GM06990 (cell line): ENCODE measurements around the gene SORBS2.

Source experiments
- DNase-seq: peaks from one replicate; pipeline ENCODE4 v3.0.0-alpha.2; 2011; ENCODE audit not compliant: insufficient read length; ENCODE audit errors: extremely low read depth
- H3K27me3 ChIP-seq: replicated peaks from 2 replicates; pipeline ENCODE4 v1.6.0; 2011; ENCODE audit warnings: low read length; ENCODE audit not compliant: control insufficient read depth, insufficient read depth
- H3K36me3 ChIP-seq: 2 replicates; pipeline ENCODE4 v1.5.1; 2011; ENCODE audit warnings: low read length; ENCODE audit not compliant: control insufficient read depth, insufficient read depth
- H3K4me3 ChIP-seq: replicated peaks from 2 replicates; pipeline ENCODE4 v1.5.1; 2011; ENCODE audit warnings: low read depth, mild to moderate bottlenecking, control low read depth, low read length
- TF ChIP-seq, protein P1 (sequence below): IDR thresholded peaks from 2 replicates; pipeline ENCODE4 v1.5.1; 2011; ENCODE audit warnings: low read length, control low read depth, mild to moderate bottlenecking, inconsistent platforms; ENCODE audit not compliant: insufficient read depth, poor library complexity, severe bottlenecking

SORBS2 gene

DNA sequence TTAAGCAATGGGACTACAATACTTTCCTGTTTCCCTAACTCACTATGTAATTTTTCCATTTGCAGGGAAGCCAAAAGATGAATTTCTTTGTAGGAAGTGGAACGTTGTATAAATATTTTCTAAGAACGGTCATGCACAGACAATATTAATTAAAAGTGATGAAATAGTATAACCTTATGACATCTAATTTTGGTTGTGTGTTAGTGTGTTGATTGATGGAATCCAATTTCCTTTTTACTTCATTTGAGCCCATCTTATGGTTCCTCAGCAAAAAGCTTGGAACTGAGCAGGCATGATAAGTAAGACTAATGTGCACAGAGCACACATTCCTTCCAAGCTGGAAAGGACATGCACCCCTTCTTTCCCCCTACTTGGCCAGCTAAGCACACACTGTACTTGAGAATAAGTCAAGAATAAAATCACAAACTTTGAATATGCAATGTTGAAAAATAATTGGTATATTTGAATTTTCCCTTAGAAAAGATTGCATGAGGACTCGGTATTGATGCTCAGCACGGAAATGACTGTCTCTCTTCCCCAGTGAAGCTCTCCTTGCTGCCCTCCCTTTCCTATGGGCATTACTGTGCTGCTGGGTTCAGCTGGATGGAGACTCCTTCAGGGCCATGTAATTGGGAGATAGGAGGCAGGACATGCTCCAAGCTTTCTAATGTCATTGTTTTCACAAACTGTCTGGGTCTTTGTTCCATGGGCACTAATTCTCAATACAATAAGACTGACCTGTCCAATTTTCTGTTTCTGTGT is 257.4 kb downstream of the SORBS2 start:
- Histone ChIP-seq H3K4me3 (no peak overlapping the region), H3K36me3 (no peaks in the 10 kb centered on the region), H3K27me3 (no peaks in the 10 kb centered on the region; the same call in none of the 2 replicates)
- TF ChIP-seq, protein P1, sequence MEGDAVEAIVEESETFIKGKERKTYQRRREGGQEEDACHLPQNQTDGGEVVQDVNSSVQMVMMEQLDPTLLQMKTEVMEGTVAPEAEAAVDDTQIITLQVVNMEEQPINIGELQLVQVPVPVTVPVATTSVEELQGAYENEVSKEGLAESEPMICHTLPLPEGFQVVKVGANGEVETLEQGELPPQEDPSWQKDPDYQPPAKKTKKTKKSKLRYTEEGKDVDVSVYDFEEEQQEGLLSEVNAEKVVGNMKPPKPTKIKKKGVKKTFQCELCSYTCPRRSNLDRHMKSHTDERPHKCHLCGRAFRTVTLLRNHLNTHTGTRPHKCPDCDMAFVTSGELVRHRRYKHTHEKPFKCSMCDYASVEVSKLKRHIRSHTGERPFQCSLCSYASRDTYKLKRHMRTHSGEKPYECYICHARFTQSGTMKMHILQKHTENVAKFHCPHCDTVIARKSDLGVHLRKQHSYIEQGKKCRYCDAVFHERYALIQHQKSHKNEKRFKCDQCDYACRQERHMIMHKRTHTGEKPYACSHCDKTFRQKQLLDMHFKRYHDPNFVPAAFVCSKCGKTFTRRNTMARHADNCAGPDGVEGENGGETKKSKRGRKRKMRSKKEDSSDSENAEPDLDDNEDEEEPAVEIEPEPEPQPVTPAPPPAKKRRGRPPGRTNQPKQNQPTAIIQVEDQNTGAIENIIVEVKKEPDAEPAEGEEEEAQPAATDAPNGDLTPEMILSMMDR = no peak
- no peak for DNase-seq

- TF ChIP-seq, protein P1 = no peak
- no peak for DNase-seq
- Histone ChIP-seq H3K27me3 (no peaks in the 10 kb centered on the region; the same call in none of the 2 replicates), H3K4me3 (no peak overlapping the region), H3K36me3 (no peaks in the 10 kb centered on the region)
These were observed 259.7 kb downstream of the SORBS2 start for GRCh38 chr4:185552254-185552653.

GRCh38 chr4:185550933-185551332 is 261.1 kb downstream of the SORBS2 start:
- Histone ChIP-seq H3K27me3 (no peaks in the 10 kb centered on the region; the same call in none of the 2 replicates), H3K4me3 (no peak overlapping the region), H3K36me3 (no peaks in the 10 kb centered on the region)
- TF ChIP-seq, protein P1 = no peak
- no peak for DNase-seq

DNA sequence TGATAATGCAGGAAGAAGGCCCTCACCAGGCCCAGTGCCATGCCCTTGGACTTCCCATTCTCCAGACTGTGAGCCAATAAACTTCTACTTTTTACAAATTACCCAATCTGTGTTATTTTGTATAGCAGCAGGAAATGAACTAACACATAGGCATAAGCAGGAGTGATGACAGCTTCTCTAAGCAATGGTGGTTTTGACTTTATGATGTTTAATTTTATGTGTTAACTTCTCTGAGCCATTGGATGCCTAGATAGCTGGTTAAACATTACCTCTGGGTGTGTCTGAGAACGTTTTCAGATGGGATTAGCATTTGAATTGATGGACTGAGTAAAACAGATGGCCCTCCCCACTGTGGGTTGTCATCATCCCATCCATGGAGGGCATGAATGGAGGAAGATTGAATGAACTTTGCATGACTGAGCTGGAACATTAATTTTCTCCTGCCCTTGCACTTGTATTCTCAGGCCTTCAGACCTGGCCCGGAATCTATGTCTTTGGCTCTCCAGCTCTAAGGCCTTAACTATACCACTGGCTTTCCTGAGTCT is 262.8 kb downstream of the SORBS2 start:
- no peaks in the 10 kb centered on the region; the same call in none of the 2 replicates for H3K27me3 ChIP-seq
- no peak for DNase-seq
- H3K4me3 ChIP-seq = no peak overlapping the region
- TF ChIP-seq, protein P1 = no peak
- no peaks in the 10 kb centered on the region for H3K36me3 ChIP-seq

DNA sequence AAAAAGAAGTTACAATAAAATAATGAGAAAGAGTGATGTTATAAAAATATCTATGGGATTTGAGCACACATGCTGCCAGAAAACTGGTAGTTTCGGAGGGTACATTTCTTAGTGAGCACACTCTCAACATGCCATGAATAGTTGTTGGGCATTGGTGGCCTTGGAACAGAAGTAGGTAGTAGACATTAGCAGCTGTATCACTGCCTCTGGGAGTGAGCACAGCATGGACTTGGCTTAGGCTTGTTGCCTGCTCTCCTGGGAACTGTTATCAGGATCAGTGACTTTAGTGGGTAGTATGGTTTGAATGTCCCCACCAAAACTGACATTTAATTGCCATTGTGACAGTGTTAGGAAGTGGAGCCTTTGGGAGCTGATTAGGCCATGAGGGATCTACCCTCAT is 263.4 kb downstream of the SORBS2 start:
- H3K36me3 ChIP-seq = no peaks in the 10 kb centered on the region
- no peak for DNase-seq
- no peak overlapping the region for H3K4me3 ChIP-seq
- TF ChIP-seq, protein P1 = no peak
- no peaks in the 10 kb centered on the region; the same call in 1 of the 2 replicates for H3K27me3 ChIP-seq
